B cell (primary cell): Measurements from ENCODE around the gene MYO1B.

Experiments used
- EZH2 ChIP-seq: IDR thresholded peaks from 2 replicates; pipeline ENCODE4 v1.6.1; 2012; ENCODE audit warnings: borderline replicate concordance, low read depth, mild to moderate bottlenecking, moderate library complexity, low read length; ENCODE audit not compliant: insufficient read depth, poor library complexity, severe bottlenecking
- TF ChIP-seq, protein P1 (sequence below): fragments of 200-600 bp; IDR thresholded peaks from one replicate; pipeline ENCODE4 v1.8.0; 2022; ENCODE audit warnings: antibody characterized with exemption, mild to moderate bottlenecking

DNA sequence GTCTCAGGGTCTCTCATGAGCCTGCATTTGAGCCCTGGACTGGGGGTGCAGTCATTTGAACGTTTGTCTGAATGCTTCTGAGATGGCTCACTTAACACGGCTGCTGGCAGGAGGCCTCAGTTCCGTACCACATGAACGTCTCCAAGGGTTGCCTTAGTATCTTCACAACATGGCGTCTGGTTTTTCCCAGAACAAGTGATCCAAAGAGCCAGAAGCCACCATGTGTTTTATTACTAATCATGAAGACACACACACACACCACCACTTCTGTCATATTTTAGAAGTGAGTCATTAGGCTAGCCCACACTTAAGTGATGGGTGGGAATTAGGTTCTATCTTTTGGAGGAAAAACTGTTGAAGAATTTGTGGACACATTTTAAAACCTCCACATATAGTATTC is 15.0 kb upstream of the MYO1B start:
- TF ChIP-seq, protein P1, sequence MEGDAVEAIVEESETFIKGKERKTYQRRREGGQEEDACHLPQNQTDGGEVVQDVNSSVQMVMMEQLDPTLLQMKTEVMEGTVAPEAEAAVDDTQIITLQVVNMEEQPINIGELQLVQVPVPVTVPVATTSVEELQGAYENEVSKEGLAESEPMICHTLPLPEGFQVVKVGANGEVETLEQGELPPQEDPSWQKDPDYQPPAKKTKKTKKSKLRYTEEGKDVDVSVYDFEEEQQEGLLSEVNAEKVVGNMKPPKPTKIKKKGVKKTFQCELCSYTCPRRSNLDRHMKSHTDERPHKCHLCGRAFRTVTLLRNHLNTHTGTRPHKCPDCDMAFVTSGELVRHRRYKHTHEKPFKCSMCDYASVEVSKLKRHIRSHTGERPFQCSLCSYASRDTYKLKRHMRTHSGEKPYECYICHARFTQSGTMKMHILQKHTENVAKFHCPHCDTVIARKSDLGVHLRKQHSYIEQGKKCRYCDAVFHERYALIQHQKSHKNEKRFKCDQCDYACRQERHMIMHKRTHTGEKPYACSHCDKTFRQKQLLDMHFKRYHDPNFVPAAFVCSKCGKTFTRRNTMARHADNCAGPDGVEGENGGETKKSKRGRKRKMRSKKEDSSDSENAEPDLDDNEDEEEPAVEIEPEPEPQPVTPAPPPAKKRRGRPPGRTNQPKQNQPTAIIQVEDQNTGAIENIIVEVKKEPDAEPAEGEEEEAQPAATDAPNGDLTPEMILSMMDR: no peak
- TF ChIP-seq EZH2: no peak
